Vagina (tissue), 1 donor: ENCODE measurements around the gene NT5DC1. TPM values are rescaled to one million over a fixed set of nuclear protein-coding genes. Genes with fewer than 3 reads are reported as not detected.

Experiments used
- total RNA-seq: library from RNA; depleted of rRNA; stranded (reverse); fragments of >200 nt; gene quantifications from one replicate; pipeline ENCODE4 v1.2.3, GENCODE V29; 2016

The NT5DC1 gene
- total RNA-seq, 1 donor from 2014 or later: 6.1 TPM

Other genes with a start within 250 kb of the NT5DC1 start
- gene FRK, start 40.0 kb upstream of the NT5DC1 start, total RNA-seq: 3.9 TPM
- not detected for gene COL10A1, start 25.3 kb downstream of the NT5DC1 start, total RNA-seq
- 11.8 TPM for gene TSPYL4, start 153.2 kb downstream of the NT5DC1 start, total RNA-seq
- 41.0 TPM for gene TSPYL1, start 179.1 kb downstream of the NT5DC1 start, total RNA-seq